ENCODE measurements around the gene SNX12.

- TF ChIP-seq CTCF (IDR thresholded peaks at IDR 0.05) (no peak), POLR2A (IDR thresholded peaks at IDR 0.05) (no peak)
Observed at GRCh38 chrX:71082822-71083221, 14.7 kb upstream of the SNX12 start.

Data from adrenal gland (tissue), 5 donors.